Putamen (tissue), 1 donor: ENCODE data around the gene IFITM5.
A peak's percentile ranks its signal among the peaks of the same experiment; 100 is the strongest.
"Not testable (repeated sequence)": the region's sequence is repeated elsewhere in the genome, so short reads cannot be mapped to it uniquely, and the experiment has no call there.

ENCODE experiments used
- DNase-seq: peaks from one replicate; pipeline ENCODE4 v3.0.0-alpha.2; 2016; ENCODE audit warnings: low spot score

Gene IFITM5

GRCh38 chr11:312092-312816 is 12.9 kb upstream of the IFITM5 start:
- DNase-seq, result no peak

- DNase-seq, result not testable (repeated sequence)
These were observed 11.9 kb upstream of the IFITM5 start for GRCh38 chr11:311013-311748.

GRCh38 chr11:309979-310572 is 10.8 kb upstream of the IFITM5 start:
- DNase-seq, result not testable (repeated sequence)

GRCh38 chr11:308740-309665 is 9.7 kb upstream of the IFITM5 start:
- not testable (repeated sequence) for DNase-seq

GRCh38 chr11:307766-308708 is 8.7 kb upstream of the IFITM5 start, which contains the start of gene IFITM2:
Gene IFITM2, plus strand, starts transcription at chr11:307816. Its CDS starts 377 bp downstream, at chr11:308193.
- peak; percentile 27 for DNase-seq

- no peak for DNase-seq
These were observed 7.5 kb upstream of the IFITM5 start for GRCh38 chr11:306645-307371.

- no peak for DNase-seq
These were observed 6.5 kb upstream of the IFITM5 start for GRCh38 chr11:305844-306211.

- peak; percentile 55 for DNase-seq
These were observed 5.9 kb upstream of the IFITM5 start for GRCh38 chr11:304915-305843.

GRCh38 chr11:304061-304506 is 4.8 kb upstream of the IFITM5 start:
- DNase-seq, result no peak

- DNase-seq, result no peak
These were observed 4.0 kb upstream of the IFITM5 start for GRCh38 chr11:303363-303762.

- DNase-seq, result no peak
These were observed 817 bp upstream of the IFITM5 start for GRCh38 chr11:299951-300735.

- no peak for DNase-seq
These were observed 790 bp downstream of the IFITM5 start for GRCh38 chr11:298406-299065.

GRCh38 chr11:297586-298405 is 1.5 kb downstream of the IFITM5 start:
- DNase-seq, result no peak

- no peak for DNase-seq
These were observed 2.2 kb downstream of the IFITM5 start for GRCh38 chr11:297051-297585.

- no peak for DNase-seq
These were observed 2.9 kb downstream of the IFITM5 start for GRCh38 chr11:296171-297050.
